SK-MEL-5 (cell line): ENCODE data around the gene RAB30. TPM values are rescaled to one million over a fixed set of nuclear protein-coding genes. Genes with fewer than 3 reads are reported as not detected.
"Not testable (repeated sequence)": the region's sequence is repeated elsewhere in the genome, so short reads cannot be mapped to it uniquely, and the experiment has no call there.

Experiments
- DNase-seq: peaks from one replicate; pipeline ENCODE4 v3.0.0-alpha.2; 2016; ENCODE audit warnings: low read depth, low spot score
- in situ Hi-C: cut with HindIII; loops from 2 replicates; pipeline ENCODE4 v1.10.0; 2016; ENCODE audit warnings: low sequenced_read_pairs, high pct_unique_total_duplicates, low pct_unique_long_range_greater_than_20kb
- total RNA-seq: library from RNA; depleted of rRNA; stranded (reverse); fragments of >200 nt; shearing (Covaris generic); gene quantifications from 2 replicates; pipeline ENCODE4 v1.2.3, GENCODE V29; 2014

RAB30 gene
- total RNA-seq, 1 experiment from 2014 or later = 4.7 TPM

GRCh38 chr11:82980292-82980691 lies 91.4 kb downstream of the RAB30 start:
- DNase-seq = no peak
- in situ Hi-C loops = no loop called here

- no peak for DNase-seq
- in situ Hi-C loops = no loop called here
Measured at GRCh38 chr11:82979824-82980223, 91.9 kb downstream of the RAB30 start.

- peak; percentile 78 for DNase-seq
- in situ Hi-C loops = no loop called here
Measured at GRCh38 chr11:82978422-82979099, 93.1 kb downstream of the RAB30 start.

- DNase-seq = no peak
- in situ Hi-C loops = no loop called here
Measured at GRCh38 chr11:82976786-82977185, 94.9 kb downstream of the RAB30 start.

- in situ Hi-C loops = no loop called here
- no peak for DNase-seq
Measured at GRCh38 chr11:82975882-82976281, 95.8 kb downstream of the RAB30 start.

- in situ Hi-C loops = loop anchor here (25.0 kb wide), 1 partner anchor 87 kb away; the partner anchor contains the start of gene RAB30
- no peak for DNase-seq
Measured at GRCh38 chr11:82974851-82975250, 96.8 kb downstream of the RAB30 start.

- in situ Hi-C loops = loop anchor here (25.0 kb wide), 1 partner anchor 88 kb away; the partner anchor contains the start of gene RAB30
- DNase-seq = no peak
Measured at GRCh38 chr11:82974135-82974534, 97.6 kb downstream of the RAB30 start.

- in situ Hi-C loops = loop anchor here (25.0 kb wide), 1 partner anchor 90 kb away; the partner anchor contains the start of gene RAB30
- DNase-seq = no peak
Measured at GRCh38 chr11:82972103-82972502, 99.6 kb downstream of the RAB30 start.

- in situ Hi-C loops = loop anchor here (25.0 kb wide), 1 partner anchor 91 kb away; the partner anchor contains the start of gene RAB30
- not testable (repeated sequence) for DNase-seq
Measured at GRCh38 chr11:82971519-82971946, 100.2 kb downstream of the RAB30 start.

- in situ Hi-C loops = loop anchor here (25.0 kb wide), 1 partner anchor 92 kb away; the partner anchor contains the start of gene RAB30
- DNase-seq = not testable (repeated sequence)
Measured at GRCh38 chr11:82970507-82971083, 101.1 kb downstream of the RAB30 start.

- no peak for DNase-seq
- in situ Hi-C loops = loop anchor here (25.0 kb wide), 1 partner anchor 92 kb away; the partner anchor contains the start of gene RAB30
Measured at GRCh38 chr11:82969811-82970210, 101.9 kb downstream of the RAB30 start.

GRCh38 chr11:82967381-82967780 lies 104.3 kb downstream of the RAB30 start:
- in situ Hi-C loops = loop anchor here (25.0 kb wide), 1 partner anchor 95 kb away; the partner anchor contains the start of gene RAB30
- DNase-seq = no peak

GRCh38 chr11:82962021-82962420 lies 109.7 kb downstream of the RAB30 start:
- in situ Hi-C loops = loop anchor here (25.0 kb wide), 1 partner anchor 100 kb away; the partner anchor contains the start of gene RAB30
- not testable (repeated sequence) for DNase-seq

GRCh38 chr11:82960779-82961143 lies 110.9 kb downstream of the RAB30 start:
- in situ Hi-C loops = loop anchor here (25.0 kb wide), 1 partner anchor 102 kb away; the partner anchor contains the start of gene RAB30

GRCh38 chr11:82959987-82960778 lies 111.5 kb downstream of the RAB30 start:
- no peak for DNase-seq
- in situ Hi-C loops = loop anchor here (25.0 kb wide), 1 partner anchor 102 kb away; the partner anchor contains the start of gene RAB30

More at GRCh38 chr11:82960779-82961143, 110.9 kb downstream of the RAB30 start:
- no peak for DNase-seq

GRCh38 chr11:82955736-82956453 lies 115.8 kb downstream of the RAB30 start:
- in situ Hi-C loops = loop anchor here (25.0 kb wide), 1 partner anchor 106 kb away; the partner anchor contains the start of gene RAB30
- DNase-seq = not testable (repeated sequence)

GRCh38 chr11:82950502-82950901 lies 121.2 kb downstream of the RAB30 start:
- not testable (repeated sequence) for DNase-seq
- in situ Hi-C loops = loop anchor here (25.0 kb wide), 1 partner anchor 112 kb away; the partner anchor contains the start of gene RAB30
